Measurements from ENCODE around the gene GPR146.

DNA sequence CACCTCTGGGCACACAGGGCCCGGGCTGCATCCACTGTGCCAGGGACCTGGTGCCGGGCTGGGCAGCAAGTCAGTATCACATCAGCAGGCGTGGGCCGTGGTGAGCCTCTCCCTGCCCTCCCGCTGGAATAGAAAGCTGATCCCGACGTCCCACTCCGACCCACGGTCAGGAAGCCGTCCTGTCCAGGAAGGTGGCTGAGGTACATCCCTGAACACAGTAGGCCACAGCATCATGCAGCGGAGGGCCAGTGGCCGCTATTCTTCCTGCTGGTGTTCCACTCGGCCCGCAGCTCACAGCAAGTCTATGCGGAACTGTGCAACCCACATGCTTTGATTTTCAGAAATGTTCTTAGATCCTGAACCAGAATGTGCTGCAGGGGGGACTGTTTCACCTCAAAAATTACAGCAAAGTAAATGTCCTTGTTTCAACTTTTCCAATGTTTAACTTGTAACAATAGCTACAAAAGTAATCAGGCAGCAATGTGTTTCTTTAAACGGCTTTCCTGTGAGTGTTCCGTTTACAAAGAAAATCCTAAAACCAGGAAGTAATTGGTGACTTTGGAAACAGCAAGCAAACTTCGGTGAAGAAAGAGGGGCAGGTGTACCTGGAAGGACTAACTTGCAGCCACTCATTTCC is 676 bp upstream of the GPR146 start:
- TF ChIP-seq, protein P1, sequence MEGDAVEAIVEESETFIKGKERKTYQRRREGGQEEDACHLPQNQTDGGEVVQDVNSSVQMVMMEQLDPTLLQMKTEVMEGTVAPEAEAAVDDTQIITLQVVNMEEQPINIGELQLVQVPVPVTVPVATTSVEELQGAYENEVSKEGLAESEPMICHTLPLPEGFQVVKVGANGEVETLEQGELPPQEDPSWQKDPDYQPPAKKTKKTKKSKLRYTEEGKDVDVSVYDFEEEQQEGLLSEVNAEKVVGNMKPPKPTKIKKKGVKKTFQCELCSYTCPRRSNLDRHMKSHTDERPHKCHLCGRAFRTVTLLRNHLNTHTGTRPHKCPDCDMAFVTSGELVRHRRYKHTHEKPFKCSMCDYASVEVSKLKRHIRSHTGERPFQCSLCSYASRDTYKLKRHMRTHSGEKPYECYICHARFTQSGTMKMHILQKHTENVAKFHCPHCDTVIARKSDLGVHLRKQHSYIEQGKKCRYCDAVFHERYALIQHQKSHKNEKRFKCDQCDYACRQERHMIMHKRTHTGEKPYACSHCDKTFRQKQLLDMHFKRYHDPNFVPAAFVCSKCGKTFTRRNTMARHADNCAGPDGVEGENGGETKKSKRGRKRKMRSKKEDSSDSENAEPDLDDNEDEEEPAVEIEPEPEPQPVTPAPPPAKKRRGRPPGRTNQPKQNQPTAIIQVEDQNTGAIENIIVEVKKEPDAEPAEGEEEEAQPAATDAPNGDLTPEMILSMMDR (IDR thresholded peaks at IDR 0.05) = no peak
- TF ChIP-seq POLR2A (IDR thresholded peaks at IDR 0.05) (no peak), POLR2AphosphoS5 (IDR thresholded peaks at IDR 0.05) (no peak), EP300 (IDR thresholded peaks at IDR 0.05) (no peak)
